HEK293 (cell line): ENCODE results near the gene EGFR.

Experiments
- CTCF ChIA-PET: fragments of 350-600 bp; formaldehyde crosslinking; extraction: SDS; loops from one replicate; lab custom pipeline; 2021; ENCODE audit warnings: antibody characterized with exemption; lab: Yijun Ruan, JAX
- POLR2A ChIA-PET: fragments of 300-600 bp; formaldehyde crosslinking; extraction: SDS; loops from one replicate; lab custom pipeline; 2020; ENCODE audit warnings: antibody characterized with exemption, inconsistent platforms; lab: Yijun Ruan, JAX
- H3K27ac ChIP-seq: fragments of 200-500 bp; sonication (Bioruptor generic); 2 replicates; pipeline ENCODE4 v1.5.1; 2014; ENCODE audit warnings: low read depth, low read length, control low read depth, inconsistent platforms; ENCODE audit errors: extremely low read depth
- H3K36me3 ChIP-seq, 2 experiments: fragments of 200-500 bp in 1 of 2; sonication (Bioruptor generic) in 1 of 2; 1 replicate in 1 of 2; 2 replicates in 1 of 2; pipeline ENCODE4 v1.5.1; 2014 to 2017; ENCODE audit warnings: inconsistent platforms in 2 of 2, low read length in 2 of 2; ENCODE audit not compliant: control insufficient read depth in 2 of 2, insufficient read depth in 1 of 2
- H3K4me1 ChIP-seq: fragments of 200-500 bp; sonication (Bioruptor generic); 2 replicates; pipeline ENCODE4 v1.5.1; 2014; ENCODE audit warnings: mild to moderate bottlenecking, low read length, inconsistent platforms; ENCODE audit not compliant: control insufficient read depth, insufficient read depth
- H3K4me3 ChIP-seq: 2 replicates; pipeline ENCODE4 v1.5.1; 2011; ENCODE audit warnings: low read depth, mild to moderate bottlenecking, control low read depth, low read length, moderate library complexity
- H3K9me3 ChIP-seq: fragments of 200-500 bp; sonication (Bioruptor generic); 2 replicates; pipeline ENCODE4 v1.5.1; 2014; ENCODE audit warnings: low read depth, low read length, inconsistent platforms; ENCODE audit not compliant: control insufficient read depth, insufficient read depth
- GLI2 ChIP-seq: fragments of 450-650 bp; formaldehyde crosslinking; IDR thresholded peaks from 2 replicates; pipeline ENCODE4; 2017; ENCODE audit warnings: missing biosample characterization, missing genetic modification characterization, low read depth, borderline replicate concordance
- TCF7L2 ChIP-seq: IDR thresholded peaks from 2 replicates; pipeline ENCODE4 v1.6.1; 2011; ENCODE audit warnings: low read depth, mild to moderate bottlenecking, inconsistent platforms, low read length, moderate library complexity, borderline replicate concordance
- ZFP37 ChIP-seq: fragments of 450-650 bp; formaldehyde crosslinking; IDR thresholded peaks from 2 replicates; pipeline ENCODE4 v1.5.1; 2016; ENCODE audit warnings: missing biosample characterization, missing genetic modification characterization
- ZNF223 ChIP-seq: fragments of 450-650 bp; formaldehyde crosslinking; IDR thresholded peaks from 2 replicates; pipeline ENCODE4 v1.5.1; 2016; ENCODE audit warnings: missing biosample characterization, missing genetic modification characterization
- ZNF248 ChIP-seq: fragments of 450-650 bp; formaldehyde crosslinking; IDR thresholded peaks from 2 replicates; pipeline ENCODE4 v1.5.1; 2017; ENCODE audit warnings: missing biosample characterization, missing genetic modification characterization
- ZNF292 ChIP-seq: fragments of 450-650 bp; formaldehyde crosslinking; IDR thresholded peaks from 2 replicates; pipeline ENCODE4 v1.5.1; 2016; ENCODE audit warnings: low read depth, missing biosample characterization, missing genetic modification characterization, borderline replicate concordance
- ZNF530 ChIP-seq: fragments of 450-650 bp; formaldehyde crosslinking; IDR thresholded peaks from 2 replicates; pipeline ENCODE4 v1.5.1; 2016; ENCODE audit warnings: low read depth, missing biosample characterization, missing genetic modification characterization
- ZNF571 ChIP-seq: fragments of 450-650 bp; formaldehyde crosslinking; IDR thresholded peaks from 2 replicates; pipeline ENCODE4 v1.5.0; 2017; ENCODE audit warnings: missing biosample characterization, missing genetic modification characterization
- TF ChIP-seq, protein P1 (sequence below): fragments of 450-650 bp; formaldehyde crosslinking; IDR thresholded peaks from 2 replicates; pipeline ENCODE4 v1.5.1; 2017; ENCODE audit warnings: missing biosample characterization, missing genetic modification characterization
- TF ChIP-seq, protein P2 (sequence below): fragments of 450-650 bp; formaldehyde crosslinking; IDR thresholded peaks from 2 replicates; pipeline ENCODE4 v1.5.1; 2016; ENCODE audit warnings: missing biosample characterization, missing genetic modification characterization
- TF ChIP-seq, protein P3 (sequence below): fragments of 450-650 bp; formaldehyde crosslinking; IDR thresholded peaks from 2 replicates; pipeline ENCODE4 v1.5.1; 2016; ENCODE audit warnings: missing biosample characterization, missing genetic modification characterization
- TF ChIP-seq, protein P4 (sequence below): fragments of 450-650 bp; formaldehyde crosslinking; IDR thresholded peaks from 2 replicates; pipeline ENCODE4 v1.5.1; 2016; ENCODE audit warnings: missing biosample characterization, missing genetic modification characterization
- TF ChIP-seq, protein P5 (sequence below): fragments of 450-650 bp; formaldehyde crosslinking; IDR thresholded peaks from 2 replicates; pipeline ENCODE4 v1.5.1; 2016; ENCODE audit warnings: missing biosample characterization, missing genetic modification characterization

The EGFR gene

DNA sequence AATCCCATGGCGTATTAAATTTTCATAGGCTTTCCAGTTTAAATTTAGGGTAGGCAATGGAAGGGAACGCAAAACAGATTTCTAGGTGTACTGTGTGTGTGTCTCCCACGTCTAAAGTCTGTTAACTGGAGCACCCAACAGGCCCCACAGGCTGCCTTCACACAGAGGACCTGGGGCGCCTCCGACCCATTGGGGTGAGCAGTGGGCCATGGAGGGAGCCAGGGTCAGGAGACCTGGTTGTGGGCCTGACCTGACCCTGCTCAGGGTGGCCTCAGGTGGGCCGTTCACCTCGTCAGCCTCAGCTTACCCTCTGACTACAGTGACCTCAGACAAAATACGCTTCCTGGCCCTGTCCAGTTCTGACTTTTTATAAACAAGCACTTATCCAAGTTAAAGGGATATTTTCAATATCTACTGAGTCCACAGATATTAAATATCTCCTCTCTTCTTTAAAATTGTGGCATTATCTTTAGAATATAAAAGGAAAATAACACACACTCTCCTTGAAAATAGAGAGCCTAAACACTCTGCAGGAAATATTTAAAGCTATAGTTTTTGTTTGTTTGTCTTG, 159.6 kb downstream of the EGFR start:
- CTCF ChIA-PET = no interaction called here
- Histone ChIP-seq H3K4me3 (no peak overlapping the region), H3K9me3 (no peaks in the 10 kb centered on the region), H3K4me1 (no peaks in the 10 kb centered on the region), H3K36me3 (peaks cover 0 to 7% of the 10 kb centered on the region in 2 experiments; a peak in 2 of 3 replicates), H3K27ac (no peak overlapping the region)
- TF ChIP-seq ZNF248 (tag by site-specific recombination) (no peak), ZFP37 (no peak)
- POLR2A ChIA-PET = no interaction called here

DNA sequence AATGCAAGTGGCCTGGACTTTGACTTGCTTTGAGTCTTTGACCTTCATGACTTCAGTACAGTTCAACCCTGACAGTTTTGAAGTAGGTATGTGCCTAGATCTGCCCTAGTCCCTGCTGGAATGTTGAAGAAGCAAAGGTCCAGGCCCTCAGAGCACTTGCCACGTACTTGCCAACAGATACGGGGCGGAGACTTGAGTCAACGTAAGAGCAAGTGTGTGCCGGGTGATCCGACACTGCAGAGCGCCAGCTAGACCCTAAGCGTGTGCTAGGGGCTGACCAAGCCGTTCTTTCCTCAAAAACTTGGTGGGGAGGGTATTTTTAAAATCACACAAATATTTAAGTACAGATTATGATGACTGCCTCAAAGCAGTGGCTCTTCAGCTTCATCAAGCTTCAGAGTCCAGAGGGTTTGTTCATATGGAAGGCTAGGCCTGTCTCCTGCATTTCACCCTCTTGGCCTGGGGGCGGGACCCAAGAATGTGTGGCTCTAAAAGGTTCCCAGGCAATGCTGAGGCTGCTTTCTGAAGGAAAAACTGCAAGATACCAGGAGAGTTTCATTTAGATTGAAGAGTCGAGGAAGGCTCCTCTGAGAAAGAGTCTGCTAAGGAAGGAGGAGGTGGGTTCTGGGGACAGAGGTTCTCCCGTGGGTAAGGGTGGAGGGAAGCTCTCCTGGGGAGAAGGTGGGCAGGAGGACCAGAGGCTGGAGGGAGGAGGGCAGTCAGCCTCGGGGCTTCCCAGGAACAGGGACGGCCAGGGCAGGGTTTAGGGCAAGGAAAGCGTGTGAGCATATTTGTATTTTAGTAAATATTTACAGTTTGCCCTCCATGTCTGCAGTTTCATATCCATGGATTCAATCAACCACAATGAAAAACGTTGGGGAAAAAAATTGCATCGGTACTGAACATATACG, 160.3 kb downstream of the EGFR start:
- Histone ChIP-seq H3K36me3 (peaks cover 0 to 4% of the 10 kb centered on the region in 2 experiments; a peak in 2 of 3 replicates), H3K27ac (no peak overlapping the region), H3K4me3 (no peak overlapping the region), H3K9me3 (no peaks in the 10 kb centered on the region), H3K4me1 (no peaks in the 10 kb centered on the region)
- TF ChIP-seq, protein P1, sequence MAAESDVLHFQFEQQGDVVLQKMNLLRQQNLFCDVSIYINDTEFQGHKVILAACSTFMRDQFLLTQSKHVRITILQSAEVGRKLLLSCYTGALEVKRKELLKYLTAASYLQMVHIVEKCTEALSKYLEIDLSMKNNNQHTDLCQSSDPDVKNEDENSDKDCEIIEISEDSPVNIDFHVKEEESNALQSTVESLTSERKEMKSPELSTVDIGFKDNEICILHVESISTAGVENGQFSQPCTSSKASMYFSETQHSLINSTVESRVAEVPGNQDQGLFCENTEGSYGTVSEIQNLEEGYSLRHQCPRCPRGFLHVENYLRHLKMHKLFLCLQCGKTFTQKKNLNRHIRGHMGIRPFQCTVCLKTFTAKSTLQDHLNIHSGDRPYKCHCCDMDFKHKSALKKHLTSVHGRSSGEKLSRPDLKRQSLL = no peak
- no peak for TF ChIP-seq ZNF292
- POLR2A ChIA-PET = no interaction called here
- CTCF ChIA-PET = interaction anchor here (0.6 kb wide), 2 partner anchors 9 to 405 kb away, joined by 3 read pairs; no protein-coding TSS in a partner anchor

DNA sequence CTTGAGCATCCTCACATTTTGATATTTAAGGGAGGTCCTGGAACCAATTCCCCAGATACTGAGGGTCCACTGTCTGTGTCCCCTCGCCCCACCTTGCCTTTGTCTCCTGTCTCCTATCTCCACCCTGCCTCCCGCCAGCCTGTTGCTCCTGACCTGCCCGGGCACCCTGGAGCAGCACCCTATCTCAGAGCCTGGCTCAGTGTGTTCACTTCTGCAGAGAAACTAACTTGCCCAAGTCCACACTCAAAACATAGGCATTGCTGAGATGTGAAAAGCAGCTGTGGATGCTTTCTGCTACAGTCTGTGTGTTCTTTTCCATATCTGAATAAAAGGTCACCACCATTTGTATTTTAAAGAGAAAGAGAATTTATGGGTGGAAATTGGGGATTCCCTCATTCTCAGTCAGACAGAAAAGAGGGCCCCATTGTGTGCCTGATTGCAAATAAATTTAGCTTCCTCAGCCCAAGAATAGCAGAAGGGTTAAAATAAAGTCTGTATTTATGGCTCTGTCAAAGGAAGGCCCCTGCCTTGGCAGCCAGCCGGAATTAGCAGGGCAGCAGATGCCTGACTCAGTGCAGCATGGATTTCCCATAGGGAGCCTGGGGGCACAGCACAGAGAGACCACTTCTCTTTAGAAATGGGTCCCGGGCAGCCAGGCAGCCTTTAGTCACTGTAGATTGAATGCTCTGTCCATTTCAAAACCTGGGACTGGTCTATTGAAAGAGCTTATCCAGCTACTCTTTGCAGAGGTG, 161.3 kb downstream of the EGFR start:
- Histone ChIP-seq H3K27ac (no peak overlapping the region), H3K36me3 (peaks cover 0 to 4% of the 10 kb centered on the region in 2 experiments; a peak in 2 of 3 replicates), H3K4me1 (no peaks in the 10 kb centered on the region), H3K4me3 (no peak overlapping the region), H3K9me3 (no peaks in the 10 kb centered on the region)
- CTCF ChIA-PET = interaction anchor here (0.6 kb wide), 2 partner anchors 8 to 406 kb away, joined by 3 read pairs; no protein-coding TSS in a partner anchor
- POLR2A ChIA-PET = no interaction called here
- TF ChIP-seq, protein P2, sequence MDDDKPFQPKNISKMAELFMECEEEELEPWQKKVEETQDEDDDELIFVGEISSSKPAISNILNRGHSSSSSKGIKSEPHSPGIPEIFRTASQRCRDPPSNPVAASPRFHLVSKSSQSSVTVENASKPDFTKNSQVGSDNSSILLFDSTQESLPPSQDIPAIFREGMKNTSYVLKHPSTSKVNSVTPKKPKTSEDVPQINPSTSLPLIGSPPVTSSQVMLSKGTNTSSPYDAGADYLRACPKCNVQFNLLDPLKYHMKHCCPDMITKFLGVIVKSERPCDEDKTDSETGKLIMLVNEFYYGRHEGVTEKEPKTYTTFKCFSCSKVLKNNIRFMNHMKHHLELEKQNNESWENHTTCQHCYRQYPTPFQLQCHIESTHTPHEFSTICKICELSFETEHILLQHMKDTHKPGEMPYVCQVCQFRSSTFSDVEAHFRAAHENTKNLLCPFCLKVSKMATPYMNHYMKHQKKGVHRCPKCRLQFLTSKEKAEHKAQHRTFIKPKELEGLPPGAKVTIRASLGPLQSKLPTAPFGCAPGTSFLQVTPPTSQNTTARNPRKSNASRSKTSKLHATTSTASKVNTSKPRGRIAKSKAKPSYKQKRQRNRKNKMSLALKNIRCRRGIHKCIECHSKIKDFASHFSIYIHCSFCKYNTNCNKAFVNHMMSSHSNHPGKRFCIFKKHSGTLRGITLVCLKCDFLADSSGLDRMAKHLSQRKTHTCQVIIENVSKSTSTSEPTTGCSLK = no peak
- no peak for TF ChIP-seq TCF7L2
- TF ChIP-seq, protein P3, sequence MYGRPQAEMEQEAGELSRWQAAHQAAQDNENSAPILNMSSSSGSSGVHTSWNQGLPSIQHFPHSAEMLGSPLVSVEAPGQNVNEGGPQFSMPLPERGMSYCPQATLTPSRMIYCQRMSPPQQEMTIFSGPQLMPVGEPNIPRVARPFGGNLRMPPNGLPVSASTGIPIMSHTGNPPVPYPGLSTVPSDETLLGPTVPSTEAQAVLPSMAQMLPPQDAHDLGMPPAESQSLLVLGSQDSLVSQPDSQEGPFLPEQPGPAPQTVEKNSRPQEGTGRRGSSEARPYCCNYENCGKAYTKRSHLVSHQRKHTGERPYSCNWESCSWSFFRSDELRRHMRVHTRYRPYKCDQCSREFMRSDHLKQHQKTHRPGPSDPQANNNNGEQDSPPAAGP (tag by site-specific recombination) = no peak
- no peak for TF ChIP-seq ZNF223
- TF ChIP-seq, all 188 proteins: peak for 0

DNA sequence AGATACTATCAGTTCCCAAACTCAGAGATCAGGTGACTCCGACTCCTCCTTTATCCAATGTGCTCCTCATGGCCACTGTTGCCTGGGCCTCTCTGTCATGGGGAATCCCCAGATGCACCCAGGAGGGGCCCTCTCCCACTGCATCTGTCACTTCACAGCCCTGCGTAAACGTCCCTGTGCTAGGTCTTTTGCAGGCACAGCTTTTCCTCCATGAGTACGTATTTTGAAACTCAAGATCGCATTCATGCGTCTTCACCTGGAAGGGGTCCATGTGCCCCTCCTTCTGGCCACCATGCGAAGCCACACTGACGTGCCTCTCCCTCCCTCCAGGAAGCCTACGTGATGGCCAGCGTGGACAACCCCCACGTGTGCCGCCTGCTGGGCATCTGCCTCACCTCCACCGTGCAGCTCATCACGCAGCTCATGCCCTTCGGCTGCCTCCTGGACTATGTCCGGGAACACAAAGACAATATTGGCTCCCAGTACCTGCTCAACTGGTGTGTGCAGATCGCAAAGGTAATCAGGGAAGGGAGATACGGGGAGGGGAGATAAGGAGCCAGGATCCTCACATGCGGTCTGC, 162.2 kb downstream of the EGFR start:
- CTCF ChIA-PET = no interaction called here
- H3K4me1 ChIP-seq = no peaks in the 10 kb centered on the region
- no peak overlapping the region for H3K27ac ChIP-seq
- POLR2A ChIA-PET = no interaction called here
- H3K36me3 ChIP-seq = peaks cover 0 to 4% of the 10 kb centered on the region in 2 experiments; a peak in 2 of 3 replicates
- H3K4me3 ChIP-seq = no peak overlapping the region
- no peaks in the 10 kb centered on the region for H3K9me3 ChIP-seq
- TF ChIP-seq, protein P4, sequence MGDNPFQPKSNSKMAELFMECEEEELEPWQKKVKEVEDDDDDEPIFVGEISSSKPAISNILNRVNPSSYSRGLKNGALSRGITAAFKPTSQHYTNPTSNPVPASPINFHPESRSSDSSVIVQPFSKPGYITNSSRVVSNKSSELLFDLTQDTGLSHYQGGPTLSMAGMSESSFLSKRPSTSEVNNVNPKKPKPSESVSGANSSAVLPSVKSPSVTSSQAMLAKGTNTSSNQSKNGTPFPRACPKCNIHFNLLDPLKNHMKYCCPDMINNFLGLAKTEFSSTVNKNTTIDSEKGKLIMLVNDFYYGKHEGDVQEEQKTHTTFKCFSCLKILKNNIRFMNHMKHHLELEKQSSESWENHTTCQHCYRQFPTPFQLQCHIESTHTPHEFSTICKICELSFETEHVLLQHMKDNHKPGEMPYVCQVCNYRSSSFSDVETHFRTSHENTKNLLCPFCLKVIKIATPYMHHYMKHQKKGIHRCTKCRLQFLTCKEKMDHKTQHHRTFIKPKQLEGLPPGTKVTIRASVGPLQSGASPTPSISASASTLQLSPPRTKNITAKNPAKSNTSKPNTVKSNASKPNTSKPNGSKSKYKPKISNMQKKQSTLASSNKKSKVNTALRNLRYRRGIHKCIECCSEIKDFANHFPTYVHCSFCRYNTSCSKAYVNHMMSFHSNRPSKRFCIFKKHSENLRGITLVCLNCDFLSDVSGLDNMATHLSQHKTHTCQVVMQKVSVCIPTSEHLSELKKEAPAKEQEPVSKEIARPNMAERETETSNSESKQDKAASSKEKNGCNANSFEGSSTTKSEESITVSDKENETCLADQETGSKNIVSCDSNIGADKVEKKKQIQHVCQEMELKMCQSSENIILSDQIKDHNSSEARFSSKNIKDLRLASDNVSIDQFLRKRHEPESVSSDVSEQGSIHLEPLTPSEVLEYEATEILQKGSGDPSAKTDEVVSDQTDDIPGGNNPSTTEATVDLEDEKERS (tag by site-specific recombination) = no peak
- TF ChIP-seq, protein P5, sequence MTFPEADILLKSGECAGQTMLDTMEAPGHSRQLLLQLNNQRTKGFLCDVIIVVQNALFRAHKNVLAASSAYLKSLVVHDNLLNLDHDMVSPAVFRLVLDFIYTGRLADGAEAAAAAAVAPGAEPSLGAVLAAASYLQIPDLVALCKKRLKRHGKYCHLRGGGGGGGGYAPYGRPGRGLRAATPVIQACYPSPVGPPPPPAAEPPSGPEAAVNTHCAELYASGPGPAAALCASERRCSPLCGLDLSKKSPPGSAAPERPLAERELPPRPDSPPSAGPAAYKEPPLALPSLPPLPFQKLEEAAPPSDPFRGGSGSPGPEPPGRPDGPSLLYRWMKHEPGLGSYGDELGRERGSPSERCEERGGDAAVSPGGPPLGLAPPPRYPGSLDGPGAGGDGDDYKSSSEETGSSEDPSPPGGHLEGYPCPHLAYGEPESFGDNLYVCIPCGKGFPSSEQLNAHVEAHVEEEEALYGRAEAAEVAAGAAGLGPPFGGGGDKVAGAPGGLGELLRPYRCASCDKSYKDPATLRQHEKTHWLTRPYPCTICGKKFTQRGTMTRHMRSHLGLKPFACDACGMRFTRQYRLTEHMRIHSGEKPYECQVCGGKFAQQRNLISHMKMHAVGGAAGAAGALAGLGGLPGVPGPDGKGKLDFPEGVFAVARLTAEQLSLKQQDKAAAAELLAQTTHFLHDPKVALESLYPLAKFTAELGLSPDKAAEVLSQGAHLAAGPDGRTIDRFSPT (tag by site-specific recombination) = no peak
- TF ChIP-seq ZNF530 (tag by site-specific recombination) (no peak), ZNF571 (no peak), GLI2 (no peak)
